COLO668 (cell line): ENCODE measurements around the gene NF1.

Experiments
- DNase-seq: peaks from one replicate; lab custom pipeline; 2025; ENCODE audit not compliant: unreplicated experiment; lab: John Stamatoyannopoulos, UW

The NF1 gene

DNA sequence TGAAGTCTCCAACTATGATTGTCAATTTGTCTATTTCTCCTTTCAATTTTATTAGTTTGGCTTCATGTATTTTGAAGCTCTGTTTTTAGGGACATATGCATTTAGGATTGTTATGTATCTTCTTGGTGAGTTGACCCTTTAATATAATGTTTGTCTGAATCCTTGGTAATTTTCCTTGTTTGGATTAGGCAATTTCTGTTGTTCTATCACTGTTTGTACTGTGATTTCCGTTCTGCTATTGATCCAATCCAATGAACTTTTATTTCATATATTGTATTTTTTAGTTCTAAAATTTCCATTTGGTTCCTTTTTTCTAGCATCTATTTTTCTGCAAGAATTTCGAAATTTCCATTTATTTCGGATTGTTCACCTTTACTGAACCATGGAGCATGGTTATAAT, 327.7 kb downstream of the NF1 start:
- no peak for DNase-seq

DNA sequence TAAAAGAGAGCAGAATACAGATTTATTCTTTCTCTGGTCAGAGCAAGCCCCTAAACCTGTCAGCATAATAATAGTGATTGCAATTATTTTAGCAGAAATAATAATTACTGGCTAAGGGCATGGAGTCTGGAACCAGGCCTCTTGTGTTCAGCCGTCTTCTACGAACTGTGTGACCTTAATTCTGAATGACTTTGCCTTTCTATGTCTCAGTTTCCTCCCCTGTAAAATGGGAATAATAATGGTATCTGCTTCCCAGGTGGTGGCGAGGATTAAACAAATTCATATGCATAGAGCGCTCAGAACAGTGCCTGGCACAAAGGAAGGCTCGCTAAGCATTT, 330.1 kb downstream of the NF1 start:
- DNase-seq, result no peak

DNA sequence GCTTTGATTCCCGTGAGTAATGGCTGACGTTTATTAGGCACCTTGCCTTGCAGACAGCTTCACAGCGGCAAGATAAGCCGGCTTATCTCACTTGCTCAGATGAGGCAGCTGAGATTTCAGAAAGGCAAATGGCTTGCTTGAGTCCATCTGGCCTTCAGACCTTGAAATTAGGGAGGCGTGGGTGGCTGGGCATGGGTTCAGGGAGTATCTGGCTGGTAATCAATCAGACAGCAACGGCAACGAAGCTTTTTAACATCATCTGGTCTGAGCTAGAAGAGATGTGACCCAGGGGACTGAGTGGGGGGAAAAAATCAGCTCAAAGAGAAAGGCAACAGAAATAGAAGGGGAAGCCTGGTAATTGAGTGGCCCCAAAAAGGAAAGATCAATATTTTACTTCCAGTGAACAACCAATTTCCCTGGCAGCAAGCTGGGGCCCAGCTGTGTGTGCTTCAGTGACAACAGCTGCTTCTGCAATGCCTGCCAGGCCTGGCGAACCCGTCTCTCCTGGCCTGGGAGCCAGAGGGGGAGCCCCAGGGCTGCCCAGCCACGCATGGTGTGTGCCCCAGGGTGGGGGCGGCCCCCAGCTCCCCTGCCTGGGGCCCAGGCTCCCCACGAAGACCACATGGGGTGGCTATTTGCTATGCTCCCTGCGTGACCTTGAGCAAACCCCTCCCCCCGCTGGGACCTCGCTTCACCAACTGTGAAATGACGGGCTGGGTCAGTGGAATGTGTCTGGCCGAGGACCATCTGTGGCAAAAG, 330.7 kb downstream of the NF1 start:
- DNase-seq, result peak; percentile 23
